ELF-1 (cell line): Measurements from ENCODE around the gene PDHA2.
A peak's percentile ranks its signal among the peaks of the same experiment; 100 is the strongest.
"Not testable (repeated sequence)": the region's sequence is repeated elsewhere in the genome, so short reads cannot be mapped to it uniquely, and the experiment has no call there.

ENCODE experiments used
- DNase-seq: peaks from one replicate; pipeline ENCODE4 v3.0.0-alpha.2; 2016; ENCODE audit warnings: low read depth, low spot score

Gene PDHA2

GRCh38 chr4:95839891-95840290, at the start of gene PDHA2:
Gene PDHA2, plus strand, starts transcription at chr4:95840093. Its CDS starts 58 bp downstream, at chr4:95840151.
- DNase-seq: no peak

GRCh38 chr4:95798003-95798402, 41.9 kb upstream of the PDHA2 start:
- DNase-seq: peak; percentile 3

- peak; percentile 2 for DNase-seq
Observed at GRCh38 chr4:95798727-95799126, 41.2 kb upstream of the PDHA2 start.

GRCh38 chr4:95821867-95822266, 18.0 kb upstream of the PDHA2 start:
- no peak for DNase-seq

- no peak for DNase-seq
Observed at GRCh38 chr4:95825546-95825945, 14.3 kb upstream of the PDHA2 start.

GRCh38 chr4:95830651-95831050, 9.2 kb upstream of the PDHA2 start:
- DNase-seq: no peak

GRCh38 chr4:95831166-95831565, 8.7 kb upstream of the PDHA2 start:
- DNase-seq: no peak

- DNase-seq: no peak
Observed at GRCh38 chr4:95833711-95834194, 6.1 kb upstream of the PDHA2 start.

- peak; percentile 27 for DNase-seq
Observed at GRCh38 chr4:95835672-95836071, 4.2 kb upstream of the PDHA2 start.

GRCh38 chr4:95838192-95838591, 1.7 kb upstream of the PDHA2 start:
- peak; percentile 7 for DNase-seq

- no peak for DNase-seq
Observed at GRCh38 chr4:95847908-95848460, 8.1 kb downstream of the PDHA2 start.

- no peak for DNase-seq
Observed at GRCh38 chr4:95850161-95850560, 10.3 kb downstream of the PDHA2 start.

- no peak for DNase-seq
Observed at GRCh38 chr4:95857761-95858160, 17.9 kb downstream of the PDHA2 start.

GRCh38 chr4:95867919-95868318, 28.0 kb downstream of the PDHA2 start:
- no peak for DNase-seq

- not testable (repeated sequence) for DNase-seq
Observed at GRCh38 chr4:95869414-95869813, 29.5 kb downstream of the PDHA2 start.

GRCh38 chr4:95869961-95870500, 30.1 kb downstream of the PDHA2 start:
- no peak for DNase-seq

GRCh38 chr4:95877636-95878035, 37.7 kb downstream of the PDHA2 start:
- no peak for DNase-seq

- no peak for DNase-seq
Observed at GRCh38 chr4:95887551-95887950, 47.7 kb downstream of the PDHA2 start.

GRCh38 chr4:95889662-95890061, 49.8 kb downstream of the PDHA2 start:
- peak; percentile 32 for DNase-seq
